SK-N-SH (cell line): ENCODE results near the gene ZNF487.

Source experiments
- CHD2 ChIP-seq: fragments of 150-350 bp; IDR thresholded peaks from 2 replicates; pipeline ENCODE4 v1.6.1; 2018; ENCODE audit warnings: low read length; ENCODE audit not compliant: partially characterized antibody
- RXRA ChIP-seq: IDR thresholded peaks from 2 replicates; pipeline ENCODE4 v1.4.0; 2012; ENCODE audit warnings: low read depth, mild to moderate bottlenecking, borderline replicate concordance
- YY1 ChIP-seq: IDR thresholded peaks from 2 replicates; pipeline ENCODE4 v1.4.0; 2012; ENCODE audit warnings: low read depth, mild to moderate bottlenecking

DNA sequence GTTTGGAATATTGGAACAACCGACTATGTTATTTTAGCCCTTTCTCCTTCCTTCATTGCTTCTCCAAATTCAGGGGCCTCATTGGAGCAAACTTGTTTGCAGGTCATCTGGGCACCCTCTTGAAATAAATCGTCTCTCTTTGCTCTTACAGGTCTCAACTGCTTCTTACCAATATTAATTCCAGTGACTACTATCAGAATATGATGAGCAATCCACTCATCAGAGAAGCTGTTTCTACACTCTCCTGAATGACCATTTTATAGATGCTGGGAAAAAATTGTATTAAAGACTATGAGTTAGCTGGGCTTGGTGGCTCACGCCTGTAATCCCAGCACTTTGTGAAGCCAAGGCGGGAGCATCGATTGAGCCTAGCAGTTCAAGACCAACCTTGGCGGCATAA lies 15.4 kb upstream of the ZNF487 start:
- TF ChIP-seq YY1 = no peak
- TF ChIP-seq CHD2 = no peak
- no peak for TF ChIP-seq RXRA
